IPS-18c (cell line): ENCODE measurements around the gene TLE4.

Experiments
- H3K4me3 ChIP-seq: 2 replicates; pipeline ENCODE4 v1.7.0; 2013; ENCODE audit warnings: low read depth, mild to moderate bottlenecking, low read length, moderate library complexity; ENCODE audit not compliant: insufficient read depth
- H3K9me3 ChIP-seq: one replicate; pipeline ENCODE4 v1.6.1; 2013; ENCODE audit warnings: mild to moderate bottlenecking, low read length, moderate library complexity; ENCODE audit not compliant: control insufficient read depth, insufficient read depth

TLE4 gene

GRCh38 chr9:79568337-79569101 is 3.2 kb upstream of the TLE4 start:
- Histone ChIP-seq H3K4me3 (no peak overlapping the region), H3K9me3 (peaks cover 2% of the 10 kb centered on the region)

- Histone ChIP-seq H3K9me3 (peaks cover 2% of the 10 kb centered on the region), H3K4me3 (peak overlapping the region; percentile 83)
These were observed 1.8 kb upstream of the TLE4 start for GRCh38 chr9:79569814-79570447.

GRCh38 chr9:79570448-79571308 is 1.1 kb upstream of the TLE4 start:
- peaks cover 2% of the 10 kb centered on the region for H3K9me3 ChIP-seq
- peak overlapping the region; percentile 83 for H3K4me3 ChIP-seq

GRCh38 chr9:79572032-79572607 is 355 bp downstream of the TLE4 start:
- H3K9me3 ChIP-seq = peaks cover 2% of the 10 kb centered on the region
- H3K4me3 ChIP-seq = peak overlapping the region; percentile 56

- Histone ChIP-seq H3K9me3 (peaks cover 2% of the 10 kb centered on the region), H3K4me3 (peak overlapping the region; percentile 56)
These were observed 1.0 kb downstream of the TLE4 start for GRCh38 chr9:79572608-79573411.

- Histone ChIP-seq H3K4me3 (peak overlapping the region; percentile 56), H3K9me3 (no peaks in the 10 kb centered on the region)
These were observed 1.7 kb downstream of the TLE4 start for GRCh38 chr9:79573412-79573923.

GRCh38 chr9:79574136-79574535 is 2.4 kb downstream of the TLE4 start:
- Histone ChIP-seq H3K4me3 (peak overlapping the region; percentile 56; the same call in 1 of the 2 replicates), H3K9me3 (no peaks in the 10 kb centered on the region)

GRCh38 chr9:79574781-79575180 is 3.0 kb downstream of the TLE4 start:
- Histone ChIP-seq H3K9me3 (no peaks in the 10 kb centered on the region), H3K4me3 (peak overlapping the region; percentile 32; the same call in 1 of the 2 replicates)

- H3K9me3 ChIP-seq = no peaks in the 10 kb centered on the region
- H3K4me3 ChIP-seq = no peak overlapping the region
These were observed 3.8 kb downstream of the TLE4 start for GRCh38 chr9:79575547-79575946.

- H3K4me3 ChIP-seq = no peak overlapping the region
These were observed 6.4 kb downstream of the TLE4 start for GRCh38 chr9:79577969-79578723.

GRCh38 chr9:79578891-79579290 is 7.1 kb downstream of the TLE4 start:
- H3K9me3 ChIP-seq = no peaks in the 10 kb centered on the region
- H3K4me3 ChIP-seq = no peak overlapping the region

More at GRCh38 chr9:79577969-79578723, 6.4 kb downstream of the TLE4 start:
- no peaks in the 10 kb centered on the region for H3K9me3 ChIP-seq

GRCh38 chr9:79579624-79580023 is 7.9 kb downstream of the TLE4 start:
- no peak overlapping the region for H3K4me3 ChIP-seq
- no peaks in the 10 kb centered on the region for H3K9me3 ChIP-seq

- no peak overlapping the region for H3K4me3 ChIP-seq
- H3K9me3 ChIP-seq = no peaks in the 10 kb centered on the region
These were observed 8.3 kb downstream of the TLE4 start for GRCh38 chr9:79580055-79580454.

GRCh38 chr9:79581388-79581787 is 9.6 kb downstream of the TLE4 start:
- Histone ChIP-seq H3K9me3 (no peaks in the 10 kb centered on the region), H3K4me3 (no peak overlapping the region)

GRCh38 chr9:79581794-79582193 is 10.0 kb downstream of the TLE4 start:
- Histone ChIP-seq H3K4me3 (no peak overlapping the region), H3K9me3 (no peaks in the 10 kb centered on the region)
